Neural cell (in vitro differentiated cells): ENCODE results near the gene RBM14. TPM values are rescaled to one million over a fixed set of nuclear protein-coding genes. Genes with fewer than 3 reads are reported as not detected.

Experiments
- H2AFZ ChIP-seq: fragments of 200-600, 300-800 bp; sonication (generic), shearing (Covaris generic); 2 replicates; pipeline ENCODE4 v1.6.0; 2014; ENCODE audit warnings: low read depth, mild to moderate bottlenecking, antibody characterized with exemption, low read length, moderate library complexity
- H3F3A ChIP-seq: fragments of 200-600 bp; shearing (Covaris generic); 2 replicates; pipeline ENCODE4 v1.6.1; 2016; ENCODE audit warnings: mild to moderate bottlenecking, moderate library complexity, mixed read lengths, antibody characterized with exemption, low read length; ENCODE audit not compliant: insufficient read depth, poor library complexity, severe bottlenecking
- H3K27ac ChIP-seq: fragments of 200-600, 300-800 bp; sonication (generic), shearing (Covaris generic); 2 replicates; pipeline ENCODE4 v1.5.1; 2014; ENCODE audit warnings: mild to moderate bottlenecking, low read length, moderate library complexity
- H3K27me3 ChIP-seq: fragments of 300-800, 200-600 bp; sonication (generic), shearing (Covaris generic); 2 replicates; pipeline ENCODE4 v1.6.0; 2014; ENCODE audit warnings: mild to moderate bottlenecking, low read depth, low read length, moderate library complexity; ENCODE audit not compliant: insufficient read depth
- H3K36me3 ChIP-seq: fragments of 300-800, 200-600 bp; sonication (generic), shearing (Covaris generic); 2 replicates; pipeline ENCODE4 v1.5.1; 2014; ENCODE audit warnings: mild to moderate bottlenecking, antibody characterized with exemption, low read length, moderate library complexity; ENCODE audit not compliant: insufficient read depth
- H3K4me2 ChIP-seq: fragments of 300-800, 200-600 bp; sonication (generic), shearing (Covaris generic); 2 replicates; pipeline ENCODE4 v1.6.0; 2014; ENCODE audit warnings: mild to moderate bottlenecking, low read length
- H3K4me3 ChIP-seq: fragments of 300-800, 200-600 bp; sonication (generic), shearing (Covaris generic); 2 replicates; pipeline ENCODE4 v1.5.1; 2014; ENCODE audit warnings: mild to moderate bottlenecking, low read length, moderate library complexity
- H3K79me2 ChIP-seq: fragments of 200-600 bp; shearing (Covaris generic); replicated peaks from 2 replicates; pipeline ENCODE4 v1.6.0; 2014; ENCODE audit warnings: mild to moderate bottlenecking, low read length, moderate library complexity; ENCODE audit not compliant: insufficient read depth
- H3K9ac ChIP-seq: fragments of 300-800, 200-600 bp; sonication (generic), shearing (Covaris generic); 2 replicates; pipeline ENCODE4 v1.6.1; 2016; ENCODE audit warnings: mild to moderate bottlenecking, low read length, mixed read lengths
- H3K9me2 ChIP-seq: fragments of 200-600 bp; shearing (Covaris generic); 2 replicates; pipeline ENCODE4 v1.6.1; 2016; ENCODE audit warnings: mild to moderate bottlenecking, low read length, mixed read lengths; ENCODE audit not compliant: insufficient read depth
- H3K9me3 ChIP-seq: fragments of 200-600, 300-800 bp; sonication (generic), shearing (Covaris generic); 2 replicates; pipeline ENCODE4 v1.6.1; 2016; ENCODE audit warnings: mild to moderate bottlenecking, mixed run types, low read length, moderate library complexity, mixed read lengths
- H4K20me1 ChIP-seq: fragments of 200-600 bp; shearing (Covaris generic); 2 replicates; pipeline ENCODE4 v1.6.1; 2016; ENCODE audit warnings: mild to moderate bottlenecking, mixed run types; ENCODE audit not compliant: insufficient read depth
- CTCF ChIP-seq: fragments of 450-650 bp; IDR thresholded peaks from 2 replicates; pipeline ENCODE4 v1.5.1; 2014; ENCODE audit warnings: antibody characterized with exemption, mild to moderate bottlenecking, moderate library complexity; ENCODE audit not compliant: poor library complexity, severe bottlenecking
- EP300 ChIP-seq: fragments of 450-650 bp; conservative IDR thresholded peaks from 2 replicates; pipeline ENCODE4 v1.6.1; 2014; ENCODE audit warnings: antibody characterized with exemption, mild to moderate bottlenecking, moderate library complexity; ENCODE audit not compliant: poor library complexity, severe bottlenecking
- EZH2 ChIP-seq: fragments of 200-600, 300-800 bp; shearing (Covaris generic), sonication (generic); IDR thresholded peaks from 2 replicates; pipeline ENCODE4 v1.6.1; 2014; ENCODE audit warnings: antibody characterized with exemption, low read length, borderline replicate concordance, mild to moderate bottlenecking; ENCODE audit not compliant: insufficient read depth, poor library complexity, severe bottlenecking
- MXI1 ChIP-seq: fragments of 450-650 bp; conservative IDR thresholded peaks from 2 replicates; pipeline ENCODE4 v1.6.1; 2014; ENCODE audit warnings: antibody characterized with exemption, mild to moderate bottlenecking; ENCODE audit not compliant: poor library complexity, severe bottlenecking
- POLR2AphosphoS5 ChIP-seq: IDR thresholded peaks from 2 replicates; pipeline ENCODE4 v1.6.1; 2012
- RAD21 ChIP-seq: fragments of 450-650 bp; conservative IDR thresholded peaks from 2 replicates; pipeline ENCODE4 v1.6.1; 2014; ENCODE audit warnings: antibody characterized with exemption, mild to moderate bottlenecking, moderate library complexity
- REST ChIP-seq: IDR thresholded peaks from 2 replicates; pipeline ENCODE4 v1.6.1; 2012; ENCODE audit warnings: borderline replicate concordance
- SMC3 ChIP-seq: fragments of 450-650 bp; conservative IDR thresholded peaks from 2 replicates; pipeline ENCODE4 v1.6.1; 2014; ENCODE audit warnings: antibody characterized with exemption, mild to moderate bottlenecking, moderate library complexity; ENCODE audit not compliant: poor library complexity
- TAF1 ChIP-seq: IDR thresholded peaks from 2 replicates; pipeline ENCODE4 v1.6.1; 2012; ENCODE audit warnings: low read depth
- polyA plus RNA-seq: library from polyadenylated mRNA; depleted of rRNA; stranded (reverse); fragments of >200 nt; gene quantifications from 2 replicates; pipeline ENCODE4 v1.2.3, GENCODE V29; 2014

The RBM14 gene
- polyA plus RNA-seq, 1 donor from 2014 or later: 43.0 TPM

GRCh38 chr11:66568124-66568916 is 48.1 kb upstream of the RBM14 start, which contains the start of gene CTSF:
TSS of gene CTSF (minus strand) at chr11:66568606. CDS start at chr11:66568486, 120 bp downstream.
- no peak for TF ChIP-seq REST
- TF ChIP-seq EP300: no peak
- no peak for TF ChIP-seq EZH2
- H3K9me2 ChIP-seq: no peaks in the 10 kb centered on the region
- H3K9me3 ChIP-seq: no peaks in the 10 kb centered on the region
- H3K36me3 ChIP-seq: no peaks in the 10 kb centered on the region
- H3K4me2 ChIP-seq: no peak within 1 kb of the TSS
- peak within 1 kb of the TSS; percentile 99 for H3K27ac ChIP-seq
- H3K9ac ChIP-seq: peak within 1 kb of the TSS; percentile 12
- no peaks in the 10 kb centered on the region for H3F3A ChIP-seq
- no peaks in the 10 kb centered on the region for H3K27me3 ChIP-seq
- no peak within 1 kb of the TSS for H3K4me3 ChIP-seq
- no peaks in the 10 kb centered on the region for H3K79me2 ChIP-seq
- no peaks in the 10 kb centered on the region for H4K20me1 ChIP-seq
- H2AFZ ChIP-seq: no peak within 1 kb of the TSS

- Histone ChIP-seq H3K27ac (peak overlapping the region; percentile 99), H3K9me2 (no peaks in the 10 kb centered on the region), H3K79me2 (no peaks in the 10 kb centered on the region), H3F3A (no peaks in the 10 kb centered on the region), H3K4me3 (no peak overlapping the region), H3K9me3 (no peaks in the 10 kb centered on the region), H3K27me3 (no peaks in the 10 kb centered on the region), H3K36me3 (no peaks in the 10 kb centered on the region), H4K20me1 (no peaks in the 10 kb centered on the region), H3K9ac (peak overlapping the region; percentile 12), H3K4me2 (no peak overlapping the region), H2AFZ (no peak overlapping the region)
- TF ChIP-seq EZH2 (no peak), RAD21 (no peak), TAF1 (no peak), POLR2AphosphoS5 (no peak), SMC3 (no peak), MXI1 (no peak), REST (no peak), CTCF (no peak), EP300 (no peak)
These were observed 47.4 kb upstream of the RBM14 start for GRCh38 chr11:66569076-66569475.
